Measurements from ENCODE around the gene ZNF76.

Gene ZNF76

GRCh38 chr6:35259194-35259947 lies at the start of gene ZNF76:
Gene ZNF76 (plus strand): TSS chr6:35259735. CDS start chr6:35281152, 21,417 bp downstream.
- Histone ChIP-seq H3K9ac (ENCODE audit: low read length in 5 of 5) (peak within 1 kb of the TSS; percentile 84 to 97 (median 94)), H3K4me1 (ENCODE audit: control insufficient read depth in 5 of 5, insufficient read depth in 5 of 5, low read length in 5 of 5) (peaks cover 7 to 23% (median 22%) of the 10 kb centered on the region in 5 donors), H3K36me3 (ENCODE audit: control insufficient read depth in 5 of 5, insufficient read depth in 5 of 5, low read length in 5 of 5) (no peaks in the 10 kb centered on the region), H3K4me3 (ENCODE audit: low read depth in 1 of 5, low read length in 5 of 5) (peak within 1 kb of the TSS; percentile 88 to 98 (median 92)), H3K9me3 (ENCODE audit: control insufficient read depth in 5 of 5, low read length in 5 of 5) (no peaks in the 10 kb centered on the region), H3K27ac (ENCODE audit: low read depth, low read length) (peak within 1 kb of the TSS; percentile 96), H3K27me3 (ENCODE audit: control insufficient read depth in 5 of 5, insufficient read depth in 4 of 5, low read length in 5 of 5) (no peaks in the 10 kb centered on the region)

- H3K27me3 ChIP-seq (ENCODE audit: control insufficient read depth in 5 of 5, insufficient read depth in 4 of 5, low read length in 5 of 5), result peaks cover 34 to 83% (median 61%) of the 10 kb centered on the region in 5 donors
- peak overlapping the region in 4 of 5 donors; percentile 55 to 65 (median 62) for H3K4me3 ChIP-seq (ENCODE audit: low read depth in 1 of 5, low read length in 5 of 5)
Measured at GRCh38 chr6:35213298-35213791, 46.2 kb upstream of the ZNF76 start.

GRCh38 chr6:35213824-35214756 lies 45.4 kb upstream of the ZNF76 start, which contains the start of gene SCUBE3:
Gene SCUBE3 (plus strand): TSS chr6:35213956. CDS start chr6:35214419, 463 bp downstream.
- H3K27ac ChIP-seq (ENCODE audit: low read depth, low read length), result no peak within 1 kb of the TSS
- peaks cover 34 to 82% (median 61%) of the 10 kb centered on the region in 5 donors for H3K27me3 ChIP-seq (ENCODE audit: control insufficient read depth in 5 of 5, insufficient read depth in 4 of 5, low read length in 5 of 5)

More at GRCh38 chr6:35213298-35213791, 46.2 kb upstream of the ZNF76 start:
- Histone ChIP-seq H3K27ac (ENCODE audit: low read depth, low read length) (no peak overlapping the region), H3K9me3 (ENCODE audit: control insufficient read depth in 5 of 5, low read length in 5 of 5) (no peaks in the 10 kb centered on the region), H3K36me3 (ENCODE audit: control insufficient read depth in 5 of 5, insufficient read depth in 5 of 5, low read length in 5 of 5) (no peaks in the 10 kb centered on the region), H3K4me1 (ENCODE audit: control insufficient read depth in 5 of 5, insufficient read depth in 5 of 5, low read length in 5 of 5) (peaks cover 0 to 21% (median 17%) of the 10 kb centered on the region in 5 donors), H3K9ac (ENCODE audit: low read length in 5 of 5) (no peak overlapping the region)

GRCh38 chr6:35214869-35215664 lies 44.5 kb upstream of the ZNF76 start:
- peaks cover 37 to 80% (median 57%) of the 10 kb centered on the region in 5 donors for H3K27me3 ChIP-seq (ENCODE audit: control insufficient read depth in 5 of 5, insufficient read depth in 4 of 5, low read length in 5 of 5)

More at GRCh38 chr6:35213824-35214756, 45.4 kb upstream of the ZNF76 start, which contains the start of gene SCUBE3:
- Histone ChIP-seq H3K4me3 (ENCODE audit: low read depth in 1 of 5, low read length in 5 of 5) (peak within 1 kb of the TSS; percentile 55 to 69 (median 64)), H3K36me3 (ENCODE audit: control insufficient read depth in 5 of 5, insufficient read depth in 5 of 5, low read length in 5 of 5) (no peaks in the 10 kb centered on the region), H3K9ac (ENCODE audit: low read length in 5 of 5) (peak within 1 kb of the TSS in 1 of 5 donors; percentile 58), H3K4me1 (ENCODE audit: control insufficient read depth in 5 of 5, insufficient read depth in 5 of 5, low read length in 5 of 5) (peaks cover 0 to 21% (median 17%) of the 10 kb centered on the region in 5 donors), H3K9me3 (ENCODE audit: control insufficient read depth in 5 of 5, low read length in 5 of 5) (no peaks in the 10 kb centered on the region)

GRCh38 chr6:35215665-35216411 lies 43.7 kb upstream of the ZNF76 start:
- H3K4me3 ChIP-seq (ENCODE audit: low read depth in 1 of 5, low read length in 5 of 5), result no peak overlapping the region
- peaks cover 0 to 21% (median 17%) of the 10 kb centered on the region in 5 donors for H3K4me1 ChIP-seq (ENCODE audit: control insufficient read depth in 5 of 5, insufficient read depth in 5 of 5, low read length in 5 of 5)
- no peaks in the 10 kb centered on the region for H3K9me3 ChIP-seq (ENCODE audit: control insufficient read depth in 5 of 5, low read length in 5 of 5)
- no peak overlapping the region for H3K9ac ChIP-seq (ENCODE audit: low read length in 5 of 5)
- no peak overlapping the region for H3K27ac ChIP-seq (ENCODE audit: low read depth, low read length)
- H3K27me3 ChIP-seq (ENCODE audit: control insufficient read depth in 5 of 5, insufficient read depth in 4 of 5, low read length in 5 of 5), result peaks cover 37 to 82% (median 57%) of the 10 kb centered on the region in 5 donors
- no peaks in the 10 kb centered on the region for H3K36me3 ChIP-seq (ENCODE audit: control insufficient read depth in 5 of 5, insufficient read depth in 5 of 5, low read length in 5 of 5)

More at GRCh38 chr6:35214869-35215664, 44.5 kb upstream of the ZNF76 start:
- no peaks in the 10 kb centered on the region for H3K36me3 ChIP-seq (ENCODE audit: control insufficient read depth in 5 of 5, insufficient read depth in 5 of 5, low read length in 5 of 5)
- peaks cover 0 to 21% (median 17%) of the 10 kb centered on the region in 5 donors for H3K4me1 ChIP-seq (ENCODE audit: control insufficient read depth in 5 of 5, insufficient read depth in 5 of 5, low read length in 5 of 5)
- H3K9ac ChIP-seq (ENCODE audit: low read length in 5 of 5), result no peak overlapping the region
- no peaks in the 10 kb centered on the region for H3K9me3 ChIP-seq (ENCODE audit: control insufficient read depth in 5 of 5, low read length in 5 of 5)
- no peak overlapping the region for H3K27ac ChIP-seq (ENCODE audit: low read depth, low read length)
- H3K4me3 ChIP-seq (ENCODE audit: low read depth in 1 of 5, low read length in 5 of 5), result peak overlapping the region in 1 of 5 donors; percentile 65

GRCh38 chr6:35216412-35216732 lies 43.2 kb upstream of the ZNF76 start:
- peaks cover 37 to 80% (median 53%) of the 10 kb centered on the region in 5 donors for H3K27me3 ChIP-seq (ENCODE audit: control insufficient read depth in 5 of 5, insufficient read depth in 4 of 5, low read length in 5 of 5)

GRCh38 chr6:35216851-35217811 lies 42.4 kb upstream of the ZNF76 start:
- H3K36me3 ChIP-seq (ENCODE audit: control insufficient read depth in 5 of 5, insufficient read depth in 5 of 5, low read length in 5 of 5), result no peaks in the 10 kb centered on the region
- no peak overlapping the region for H3K9ac ChIP-seq (ENCODE audit: low read length in 5 of 5)
- no peak overlapping the region for H3K27ac ChIP-seq (ENCODE audit: low read depth, low read length)
- H3K4me1 ChIP-seq (ENCODE audit: control insufficient read depth in 5 of 5, insufficient read depth in 5 of 5, low read length in 5 of 5), result peaks cover 0 to 21% (median 17%) of the 10 kb centered on the region in 5 donors
- peaks cover 34 to 73% (median 54%) of the 10 kb centered on the region in 5 donors for H3K27me3 ChIP-seq (ENCODE audit: control insufficient read depth in 5 of 5, insufficient read depth in 4 of 5, low read length in 5 of 5)
- no peaks in the 10 kb centered on the region for H3K9me3 ChIP-seq (ENCODE audit: control insufficient read depth in 5 of 5, low read length in 5 of 5)
- no peak overlapping the region for H3K4me3 ChIP-seq (ENCODE audit: low read depth in 1 of 5, low read length in 5 of 5)

More at GRCh38 chr6:35216412-35216732, 43.2 kb upstream of the ZNF76 start:
- Histone ChIP-seq H3K4me3 (ENCODE audit: low read depth in 1 of 5, low read length in 5 of 5) (no peak overlapping the region), H3K36me3 (ENCODE audit: control insufficient read depth in 5 of 5, insufficient read depth in 5 of 5, low read length in 5 of 5) (no peaks in the 10 kb centered on the region), H3K27ac (ENCODE audit: low read depth, low read length) (no peak overlapping the region), H3K9ac (ENCODE audit: low read length in 5 of 5) (no peak overlapping the region), H3K4me1 (ENCODE audit: control insufficient read depth in 5 of 5, insufficient read depth in 5 of 5, low read length in 5 of 5) (peaks cover 0 to 21% (median 17%) of the 10 kb centered on the region in 5 donors), H3K9me3 (ENCODE audit: control insufficient read depth in 5 of 5, low read length in 5 of 5) (no peaks in the 10 kb centered on the region)

- no peaks in the 10 kb centered on the region for H3K9me3 ChIP-seq (ENCODE audit: control insufficient read depth in 5 of 5, low read length in 5 of 5)
- H3K27me3 ChIP-seq (ENCODE audit: control insufficient read depth in 5 of 5, insufficient read depth in 4 of 5, low read length in 5 of 5), result peaks cover 26 to 65% (median 48%) of the 10 kb centered on the region in 5 donors
- H3K27ac ChIP-seq (ENCODE audit: low read depth, low read length), result no peak overlapping the region
- peaks cover 0 to 21% (median 16%) of the 10 kb centered on the region in 5 donors for H3K4me1 ChIP-seq (ENCODE audit: control insufficient read depth in 5 of 5, insufficient read depth in 5 of 5, low read length in 5 of 5)
- H3K36me3 ChIP-seq (ENCODE audit: control insufficient read depth in 5 of 5, insufficient read depth in 5 of 5, low read length in 5 of 5), result no peaks in the 10 kb centered on the region
- no peak overlapping the region for H3K9ac ChIP-seq (ENCODE audit: low read length in 5 of 5)
- H3K4me3 ChIP-seq (ENCODE audit: low read depth in 1 of 5, low read length in 5 of 5), result no peak overlapping the region
Measured at GRCh38 chr6:35218021-35218420, 41.5 kb upstream of the ZNF76 start.

Measured in subcutaneous abdominal adipose tissue (tissue), 5 donors.